ENCODE measurements around the gene USP15. TPM values are rescaled to one million over a fixed set of nuclear protein-coding genes. Genes with fewer than 3 reads are reported as not detected.
"Not testable (repeated sequence)": the region's sequence is repeated elsewhere in the genome, so short reads cannot be mapped to it uniquely, and the experiment has no call there.

The USP15 gene
- polyA plus RNA-seq, 3 donors, result 47.8 to 54.8 (median 51.8) TPM

DNA sequence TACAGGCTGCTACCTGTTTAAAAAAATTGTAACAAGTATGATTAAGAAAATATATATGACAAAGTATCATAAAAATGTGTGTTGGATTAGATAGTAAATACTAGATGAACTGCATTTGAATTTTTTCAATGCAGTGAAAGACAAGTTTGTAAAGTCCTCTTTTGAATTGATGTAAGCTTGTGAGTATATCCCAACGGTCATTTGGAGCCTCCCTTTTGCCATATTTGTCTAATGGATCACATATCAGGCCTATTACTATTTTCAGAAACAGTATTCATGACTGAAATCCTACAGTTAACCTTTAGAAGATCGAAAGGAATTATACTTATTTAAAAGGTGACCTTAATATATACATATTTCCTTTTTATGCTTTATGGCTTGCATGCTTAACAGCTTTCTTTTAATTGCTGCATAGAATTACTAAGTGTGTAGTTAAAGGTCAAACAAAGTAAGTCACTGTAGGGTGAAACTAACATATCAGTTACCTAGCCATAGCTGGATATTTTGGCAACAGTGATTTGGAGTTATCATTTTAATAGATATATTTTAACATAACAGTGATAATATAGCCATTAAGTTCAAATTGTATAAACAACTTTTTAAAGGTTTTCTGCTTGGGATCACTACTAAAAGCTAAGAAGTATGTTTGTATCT is 53.6 kb downstream of the USP15 start:
- no peak for DNase-seq (ENCODE audit: low read depth in 3 of 3, low spot score in 2 of 3)

DNA sequence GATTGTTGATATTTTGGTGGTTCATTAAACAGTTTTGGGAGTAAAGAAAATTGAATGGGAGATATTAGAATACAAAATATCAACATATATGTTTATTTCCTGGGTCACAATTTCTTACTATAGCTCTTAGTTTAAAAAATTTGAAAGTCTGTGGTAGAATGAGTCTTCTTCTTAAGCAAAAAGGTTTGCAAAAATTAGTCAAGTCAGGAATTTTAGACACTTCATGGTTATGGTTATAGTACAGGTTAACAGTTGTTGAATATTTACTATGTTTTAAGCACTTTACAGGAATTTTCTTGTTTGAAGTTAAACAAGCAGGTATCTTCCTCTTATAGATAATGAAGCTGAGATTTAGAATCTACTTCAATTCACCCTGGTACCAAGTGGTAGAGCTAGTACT is 56.8 kb downstream of the USP15 start:
- no peak for DNase-seq (ENCODE audit: low read depth in 3 of 3, low spot score in 2 of 3)

DNA sequence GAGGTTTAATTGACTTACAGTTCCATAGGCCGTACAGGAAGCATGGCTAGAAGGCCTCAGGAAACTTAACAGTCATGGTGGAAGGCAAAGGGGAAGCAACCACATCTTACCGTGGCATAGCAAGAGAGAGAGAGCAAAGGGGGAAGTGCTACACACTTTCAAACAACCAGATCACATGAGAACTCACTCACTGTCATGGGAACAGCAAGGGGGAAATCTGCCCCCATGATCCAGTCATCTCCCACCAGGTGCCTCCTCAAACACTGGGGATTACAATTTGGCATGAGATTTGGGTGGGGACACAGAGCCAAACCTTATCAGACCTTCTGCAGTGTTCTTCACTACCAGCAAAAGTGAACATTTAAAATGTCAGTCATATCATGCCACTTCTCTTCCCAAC is 58.9 kb downstream of the USP15 start:
- DNase-seq (ENCODE audit: low read depth in 3 of 3, low spot score in 2 of 3), result no peak

DNA sequence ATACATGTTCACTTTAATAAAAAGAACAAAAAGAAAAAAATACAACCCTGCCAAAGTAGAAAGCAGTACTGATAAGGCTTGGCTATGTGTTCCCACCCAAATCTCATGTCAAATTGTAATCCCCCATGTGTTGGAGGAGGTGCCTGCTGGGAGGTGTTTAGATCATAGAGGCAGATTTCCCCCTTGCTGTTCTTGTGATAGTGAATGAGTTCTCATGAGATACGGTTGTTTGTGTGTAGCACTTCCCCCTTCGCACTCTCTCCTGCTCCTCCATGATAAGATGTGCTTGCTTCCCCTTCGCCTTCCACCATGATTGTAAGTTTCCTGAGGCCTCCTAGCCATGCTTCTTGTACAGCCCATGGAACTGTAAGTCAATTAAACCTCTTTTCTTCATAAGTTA is 59.9 kb downstream of the USP15 start:
- DNase-seq (ENCODE audit: low read depth in 3 of 3, low spot score in 2 of 3), result no peak

DNA sequence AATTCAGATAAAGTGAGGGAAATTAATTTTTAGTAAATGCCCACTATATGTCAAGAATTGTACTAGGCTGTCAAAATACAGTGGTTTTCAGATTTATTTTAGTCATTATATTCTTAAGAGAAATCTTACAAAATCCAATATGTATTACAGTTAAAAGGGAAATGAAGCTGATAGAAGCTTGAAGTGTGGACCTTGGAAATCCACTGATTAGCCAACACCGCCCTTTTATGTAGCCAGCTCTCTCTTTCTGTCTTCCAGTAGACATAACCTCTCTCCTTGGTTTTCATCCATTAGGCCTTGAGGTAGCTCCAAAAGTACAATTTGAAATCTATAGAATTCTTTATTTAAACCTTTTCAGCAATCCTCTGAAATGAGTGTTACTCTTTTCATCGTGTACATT is 63.2 kb downstream of the USP15 start:
- DNase-seq (ENCODE audit: low read depth in 3 of 3, low spot score in 2 of 3), result no peak

DNA sequence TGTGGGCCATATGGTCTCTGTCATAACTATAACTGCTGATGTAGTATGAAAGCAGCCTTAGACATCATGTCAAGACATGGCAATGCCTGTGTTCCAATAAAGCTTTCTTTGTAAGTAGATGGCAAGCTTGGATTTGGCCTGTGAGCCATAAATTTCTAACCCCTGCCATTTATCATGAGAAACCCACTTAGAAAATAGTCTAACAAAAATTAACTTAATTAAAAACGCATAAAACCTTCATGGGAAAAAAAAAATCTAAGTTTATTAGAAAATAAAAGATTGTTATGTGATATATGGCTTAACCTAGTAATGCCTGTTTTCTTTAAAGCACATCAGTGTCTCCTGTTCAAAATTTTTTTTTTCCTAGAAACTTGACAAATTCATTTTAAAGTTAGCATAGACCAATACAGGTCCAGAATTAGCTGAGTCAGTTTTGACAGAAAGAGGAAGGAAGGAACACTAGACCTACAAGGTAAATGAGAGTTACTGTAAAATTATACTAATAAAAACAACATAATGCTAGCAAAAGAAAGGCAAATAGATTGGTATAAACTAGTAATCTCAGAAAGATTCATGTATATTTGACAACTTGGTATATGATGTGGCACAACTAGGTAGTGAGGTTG is 68.2 kb downstream of the USP15 start:
- DNase-seq (ENCODE audit: low read depth in 3 of 3, low spot score in 2 of 3), result no peak

DNA sequence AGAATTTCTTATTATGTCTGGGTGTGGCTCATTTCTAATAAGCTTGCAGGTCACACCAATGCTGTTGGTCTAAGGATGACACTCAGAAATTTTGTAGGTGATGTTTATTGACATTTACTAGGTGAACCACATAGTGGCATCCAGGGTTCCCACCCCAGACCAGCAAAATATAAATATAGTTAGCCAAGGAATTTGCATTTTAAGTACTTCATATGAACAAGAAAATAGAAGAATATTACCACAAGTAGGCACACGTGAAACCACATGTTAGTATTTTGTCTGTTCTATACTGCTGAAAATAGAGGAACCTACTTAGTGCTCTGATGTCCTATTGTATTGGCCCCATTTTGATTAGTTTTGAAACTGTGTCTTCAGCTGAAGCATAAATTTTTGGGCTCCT is 71.1 kb downstream of the USP15 start:
- DNase-seq (ENCODE audit: low read depth in 3 of 3, low spot score in 2 of 3), result no peak

DNA sequence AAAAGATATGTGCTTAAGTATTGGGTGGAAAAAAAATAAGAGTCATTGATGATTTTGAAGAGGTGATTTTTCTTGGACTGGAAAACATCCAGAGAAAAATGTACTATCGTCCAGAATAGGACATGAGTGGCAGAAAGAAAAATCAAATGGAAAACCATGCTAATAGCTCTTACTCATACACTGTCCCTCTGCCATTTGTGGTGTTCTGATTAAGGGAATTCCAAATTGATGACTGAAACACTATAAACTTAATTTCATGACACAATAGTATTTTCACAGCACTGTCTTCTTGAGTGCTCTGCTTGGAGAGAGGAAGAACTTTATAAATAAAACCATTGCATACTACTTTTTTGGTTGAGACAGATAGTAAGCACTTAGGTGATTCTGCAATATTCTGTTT is 72.4 kb downstream of the USP15 start:
- DNase-seq (ENCODE audit: low read depth in 3 of 3, low spot score in 2 of 3), result no peak

DNA sequence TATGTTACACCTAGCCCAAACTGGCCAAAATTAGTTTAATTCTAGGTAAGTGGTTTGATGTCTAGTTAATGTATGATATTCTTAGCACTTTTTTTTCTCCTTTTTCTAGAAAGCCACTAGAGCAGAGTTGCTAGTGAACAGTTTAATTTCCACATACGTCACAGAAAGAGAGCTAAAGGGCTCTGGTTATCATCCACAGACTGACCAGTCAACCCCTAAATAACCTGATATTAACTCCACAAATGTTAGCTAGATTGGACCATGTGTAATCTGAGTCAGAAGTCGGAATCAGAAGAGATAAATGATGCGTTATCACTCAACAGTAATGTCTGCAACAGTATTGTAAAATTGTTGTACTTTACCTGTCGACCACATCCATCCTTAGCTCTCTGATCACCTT is 74.9 kb downstream of the USP15 start:
- no peak for DNase-seq (ENCODE audit: low read depth in 3 of 3, low spot score in 2 of 3)

DNA sequence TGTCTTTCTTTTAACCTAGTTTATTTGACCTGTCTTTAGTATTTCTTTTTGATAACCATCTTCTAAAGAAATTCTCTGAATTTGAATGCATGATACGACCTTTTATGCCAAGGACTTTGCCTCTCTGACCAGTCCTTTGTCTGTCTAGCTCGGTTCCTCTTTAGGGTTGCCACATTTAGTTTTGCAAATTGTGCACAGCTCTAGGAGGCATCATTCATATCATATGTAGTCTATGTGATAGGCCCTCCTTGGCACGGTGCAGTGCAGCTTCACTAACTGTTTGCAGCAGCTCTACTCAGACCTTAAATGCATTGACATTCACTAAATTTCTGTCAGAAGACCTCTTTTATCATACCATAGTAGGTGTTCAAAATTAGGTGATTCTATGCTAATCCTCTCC is 75.6 kb downstream of the USP15 start:
- DNase-seq (ENCODE audit: low read depth in 3 of 3, low spot score in 2 of 3), result no peak

DNA sequence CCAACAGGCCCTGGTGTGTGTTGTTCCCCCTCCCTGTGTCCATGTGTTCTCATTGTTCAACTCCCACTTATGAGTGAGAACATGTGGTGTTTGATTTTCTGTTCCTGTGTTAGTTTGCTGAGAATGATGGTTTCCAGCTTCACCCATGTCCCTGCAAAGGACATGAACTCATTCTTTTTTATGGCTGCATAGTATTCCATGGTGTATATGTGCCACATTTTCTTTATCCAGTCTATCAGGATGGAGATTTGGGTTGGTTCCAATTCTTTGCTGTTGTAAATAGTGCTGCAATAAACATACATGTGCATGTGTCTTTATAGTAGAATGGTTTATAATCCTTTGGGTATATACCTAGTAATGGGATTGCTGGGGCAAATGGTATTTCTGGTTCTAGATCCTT is 77.4 kb downstream of the USP15 start:
- not testable (repeated sequence) for DNase-seq (ENCODE audit: low read depth in 3 of 3, low spot score in 2 of 3)

DNA sequence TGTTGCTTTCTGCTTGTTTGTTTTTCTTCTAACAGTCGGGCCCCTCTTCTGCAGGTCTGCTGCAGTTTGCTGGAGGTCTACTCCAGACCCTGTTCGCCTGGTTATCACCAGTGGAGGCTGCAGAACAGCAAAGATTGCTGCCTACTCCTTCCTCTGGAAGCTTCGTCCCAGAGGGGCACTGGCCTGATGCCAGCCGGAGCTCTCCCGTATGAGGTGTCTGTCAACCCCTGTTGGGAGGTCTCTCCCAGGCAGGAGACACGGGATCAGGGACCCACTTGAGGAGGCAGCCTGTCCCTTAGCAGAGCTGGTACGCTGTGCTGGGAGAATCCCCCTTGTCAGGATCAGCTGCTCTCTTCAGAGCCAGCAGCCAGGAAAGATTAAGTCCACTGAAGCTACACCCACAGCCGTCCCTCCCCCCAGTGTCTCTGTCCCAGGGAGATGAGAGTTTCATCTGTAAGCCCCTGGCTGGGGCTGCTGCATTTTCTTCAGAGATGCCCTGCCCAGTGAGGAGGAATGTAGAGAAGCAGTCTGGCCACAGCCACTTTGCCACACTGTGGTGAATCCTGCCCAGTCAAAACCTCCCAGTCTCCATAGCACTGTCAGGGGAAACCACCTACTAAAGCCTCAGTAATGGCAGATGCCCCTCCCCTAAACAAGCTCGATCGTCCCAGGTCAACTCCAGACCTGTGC is 82.6 kb downstream of the USP15 start:
- not testable (repeated sequence) for DNase-seq (ENCODE audit: low read depth in 3 of 3, low spot score in 2 of 3)

DNA sequence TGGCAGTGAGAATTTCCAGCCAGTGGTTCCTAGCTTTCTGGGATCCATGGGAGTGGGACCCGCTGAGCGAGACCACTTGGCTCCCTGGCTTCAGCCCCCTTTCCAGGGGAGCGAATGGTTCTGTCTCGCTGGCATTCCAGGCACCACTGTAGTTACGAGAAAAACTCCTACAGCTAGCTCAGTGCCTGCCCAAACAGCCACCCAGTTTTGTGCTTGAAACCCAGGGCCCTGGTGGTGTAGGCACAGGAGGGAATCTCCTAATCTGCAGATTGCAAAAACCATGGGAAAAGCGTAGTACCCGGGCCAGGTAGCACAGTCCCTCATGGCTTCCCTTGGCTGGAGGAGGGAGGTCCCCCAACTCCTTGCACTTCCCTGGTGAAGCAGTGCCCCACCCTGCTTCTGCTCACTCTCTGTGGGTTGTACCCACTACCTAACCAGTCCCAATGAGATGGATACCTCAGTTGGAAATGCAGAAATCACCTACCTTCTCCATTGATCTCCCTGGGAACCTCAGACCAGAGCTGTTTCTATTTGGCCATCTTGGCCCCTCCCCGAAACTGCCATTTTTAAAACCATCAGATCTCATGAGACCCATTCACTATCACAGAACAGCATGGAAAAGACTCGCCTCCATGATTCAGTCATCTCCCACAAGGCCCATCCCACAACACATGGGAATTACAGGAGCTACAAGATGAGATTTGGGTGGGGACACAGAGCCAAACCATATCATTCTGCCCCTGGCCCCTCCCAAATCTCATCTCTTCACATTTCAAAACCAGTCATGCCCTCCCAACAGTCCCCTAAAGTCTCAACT is 83.3 kb downstream of the USP15 start:
- not testable (repeated sequence) for DNase-seq (ENCODE audit: low read depth in 3 of 3, low spot score in 2 of 3)

DNA sequence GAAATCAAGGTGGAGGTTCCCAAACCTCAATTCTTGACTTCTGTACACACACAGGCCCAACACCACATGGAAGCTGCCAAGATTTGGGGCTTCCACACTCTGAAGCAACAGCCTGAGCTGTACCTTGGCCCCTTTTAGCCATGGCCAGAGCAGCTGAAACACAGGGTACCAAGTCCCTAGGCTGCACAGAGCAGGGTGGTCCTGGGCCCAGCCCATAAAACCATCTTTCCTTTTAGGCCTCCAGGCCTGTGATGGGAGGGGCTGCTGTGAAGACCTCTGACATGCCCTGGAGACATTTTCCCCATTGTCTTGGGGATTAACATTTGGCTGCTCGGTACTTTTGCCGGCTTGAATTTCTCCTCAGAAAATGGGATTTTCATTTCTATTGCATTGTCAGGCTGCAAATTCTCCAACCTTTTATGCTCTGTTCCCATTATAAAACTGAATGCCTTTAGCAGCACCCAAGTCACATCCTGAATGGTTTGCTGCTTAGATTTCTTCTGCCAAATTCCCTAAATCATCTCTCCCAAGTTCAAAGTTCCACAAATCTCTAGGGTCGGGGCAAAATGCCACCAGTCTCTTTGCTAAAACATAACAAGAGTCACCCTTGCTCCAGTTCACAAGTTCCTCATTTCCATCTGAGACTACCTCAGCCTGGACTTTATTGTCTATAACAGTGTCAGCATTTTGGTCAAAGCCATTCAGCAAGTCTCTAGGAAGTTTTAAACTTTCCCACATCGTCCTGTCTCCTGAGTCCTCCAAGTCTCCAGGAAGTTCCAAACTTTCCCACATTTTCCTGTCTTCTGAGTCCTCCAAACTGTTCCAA is 84.7 kb downstream of the USP15 start:
- not testable (repeated sequence) for DNase-seq (ENCODE audit: low read depth in 3 of 3, low spot score in 2 of 3)

DNA sequence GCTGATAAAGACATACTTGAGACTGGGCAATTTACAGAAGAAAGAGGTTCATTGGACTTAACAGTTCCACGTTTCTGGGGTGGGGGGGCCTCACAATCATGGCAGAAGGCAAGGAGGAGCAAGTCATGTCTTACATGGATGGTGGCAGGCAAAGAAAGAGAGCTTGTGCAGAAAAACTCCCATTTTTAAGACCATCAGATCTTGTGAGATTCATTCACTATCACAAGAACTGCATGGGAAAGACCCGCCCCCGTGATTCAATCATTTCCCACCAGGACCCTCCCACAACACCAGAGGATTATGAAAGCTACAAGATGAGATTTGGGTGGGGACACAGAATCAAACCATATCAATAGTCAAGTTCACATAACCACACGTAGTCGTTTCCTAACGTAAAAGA is 85.5 kb downstream of the USP15 start:
- no peak for DNase-seq (ENCODE audit: low read depth in 3 of 3, low spot score in 2 of 3)

DNA sequence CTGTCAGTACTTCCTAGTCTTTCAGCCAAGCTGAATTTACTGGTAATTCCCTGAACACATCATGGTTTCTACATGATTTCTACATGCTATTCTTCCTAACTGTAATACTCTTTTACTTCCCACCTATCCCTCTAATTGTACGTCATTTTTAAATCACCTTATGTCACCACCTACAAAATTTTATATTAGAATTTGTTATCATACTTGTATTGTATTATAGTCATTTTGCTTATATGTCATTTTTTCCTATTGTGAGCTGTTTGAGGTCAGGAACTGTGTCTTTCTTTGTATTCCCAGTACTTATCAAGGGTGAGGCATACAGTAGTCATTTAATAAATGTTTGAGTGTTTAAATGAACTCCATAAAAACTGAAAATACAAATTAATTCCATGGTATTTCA is 86.6 kb downstream of the USP15 start:
- DNase-seq (ENCODE audit: low read depth in 3 of 3, low spot score in 2 of 3), result no peak

DNA sequence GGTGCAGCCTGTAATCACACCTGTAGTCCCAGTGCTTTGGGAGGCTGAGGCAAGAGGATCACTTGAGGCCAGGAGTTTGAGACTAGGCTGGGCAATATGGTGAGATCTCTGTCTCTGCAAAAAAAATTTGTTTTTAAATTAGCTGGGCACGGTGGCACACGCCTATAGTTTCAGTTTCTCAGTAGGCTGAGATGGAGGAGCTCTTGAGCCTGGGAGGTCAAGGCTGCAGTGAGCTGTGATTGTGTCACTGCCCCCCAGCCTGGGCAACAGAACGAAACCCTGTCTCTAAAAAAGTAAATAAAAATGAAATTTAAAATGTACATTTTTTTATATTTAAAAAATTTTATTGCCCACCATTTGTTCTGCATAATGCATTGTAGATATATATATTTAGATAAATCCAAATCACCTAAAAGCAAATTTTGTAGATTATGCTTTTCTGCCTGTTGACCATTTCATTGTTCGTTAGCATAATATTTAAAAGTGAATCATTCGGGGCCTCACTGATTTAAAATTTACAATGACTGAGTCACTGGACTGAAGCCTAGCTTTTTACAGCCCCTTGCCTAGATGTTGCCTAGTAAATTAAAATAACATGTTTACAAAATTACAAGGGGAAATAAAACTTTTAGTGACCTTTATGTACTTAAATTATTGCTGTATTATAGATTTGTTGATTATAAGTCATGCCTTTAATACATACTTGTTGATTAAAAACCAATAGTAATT is 87.9 kb downstream of the USP15 start:
- no peak for DNase-seq (ENCODE audit: low read depth in 3 of 3, low spot score in 2 of 3)

DNA sequence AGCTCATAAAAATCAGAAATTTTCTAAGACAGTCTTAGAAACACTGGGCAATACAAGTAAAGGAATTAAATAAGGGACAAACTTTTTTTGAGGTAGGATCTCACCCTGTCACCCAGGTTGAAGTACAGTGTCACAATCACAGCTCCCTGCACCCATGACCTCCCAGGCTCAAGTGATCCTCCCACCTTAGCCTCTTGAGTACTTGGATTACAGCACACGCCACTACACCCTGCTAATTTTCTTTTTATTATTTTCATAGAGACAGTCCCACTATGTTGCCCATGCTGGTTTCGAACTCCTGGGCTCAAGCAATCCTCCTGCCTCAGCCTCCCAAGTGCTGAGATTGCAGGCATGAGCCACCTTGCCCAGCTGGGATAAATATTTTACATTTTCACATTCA is 90.3 kb downstream of the USP15 start:
- DNase-seq (ENCODE audit: low read depth in 3 of 3, low spot score in 2 of 3), result no peak

DNA sequence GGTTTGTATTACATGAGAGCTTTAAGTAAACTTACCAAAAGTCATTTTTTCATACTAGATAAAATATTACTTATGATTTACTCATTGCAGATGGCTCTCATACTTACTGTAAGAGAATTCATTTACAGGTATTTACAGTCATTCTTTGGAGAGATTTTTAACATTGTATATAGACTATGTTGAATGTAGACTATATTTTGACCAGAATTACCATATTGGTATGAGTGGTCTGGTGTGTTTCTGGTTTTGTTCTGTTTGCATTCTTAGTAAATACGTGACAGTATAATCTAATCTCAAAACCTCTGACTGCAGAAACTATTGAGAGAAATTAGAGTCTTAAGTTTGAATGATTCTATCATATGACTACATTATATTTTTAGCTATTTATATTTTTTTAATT is 91.1 kb downstream of the USP15 start:
- no peak for DNase-seq (ENCODE audit: low read depth in 3 of 3, low spot score in 2 of 3)

DNA sequence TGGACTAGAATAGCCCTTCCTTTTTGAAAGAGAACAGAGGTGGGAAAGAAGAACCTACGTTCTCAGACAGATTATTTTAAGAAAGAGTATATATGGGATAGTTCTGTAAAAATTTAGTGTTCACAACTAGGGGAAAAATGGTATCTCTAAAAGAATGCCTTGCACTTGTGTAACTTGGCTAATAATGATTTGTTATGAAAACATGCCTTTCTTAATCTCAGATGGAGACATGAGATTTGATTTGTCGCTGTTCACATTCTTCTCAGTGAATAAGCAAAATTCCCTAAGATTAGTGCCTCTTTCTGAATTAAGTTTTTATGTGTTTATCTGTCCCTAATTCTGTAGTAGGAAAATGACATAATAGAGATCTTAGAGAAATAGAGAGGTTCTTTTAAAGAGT is 100.8 kb downstream of the USP15 start:
- DNase-seq (ENCODE audit: low read depth in 3 of 3, low spot score in 2 of 3), result no peak

Measured in right renal cortex interstitium (tissue), 3 donors.